ENCODE results near the gene TBC1D14. TPM values are rescaled to one million over a fixed set of nuclear protein-coding genes. Genes with fewer than 3 reads are reported as not detected.

TBC1D14 gene
- total and polyA plus RNA-seq, 7 donors = 19.2 to 46.4 (median 29.5) TPM

DNA sequence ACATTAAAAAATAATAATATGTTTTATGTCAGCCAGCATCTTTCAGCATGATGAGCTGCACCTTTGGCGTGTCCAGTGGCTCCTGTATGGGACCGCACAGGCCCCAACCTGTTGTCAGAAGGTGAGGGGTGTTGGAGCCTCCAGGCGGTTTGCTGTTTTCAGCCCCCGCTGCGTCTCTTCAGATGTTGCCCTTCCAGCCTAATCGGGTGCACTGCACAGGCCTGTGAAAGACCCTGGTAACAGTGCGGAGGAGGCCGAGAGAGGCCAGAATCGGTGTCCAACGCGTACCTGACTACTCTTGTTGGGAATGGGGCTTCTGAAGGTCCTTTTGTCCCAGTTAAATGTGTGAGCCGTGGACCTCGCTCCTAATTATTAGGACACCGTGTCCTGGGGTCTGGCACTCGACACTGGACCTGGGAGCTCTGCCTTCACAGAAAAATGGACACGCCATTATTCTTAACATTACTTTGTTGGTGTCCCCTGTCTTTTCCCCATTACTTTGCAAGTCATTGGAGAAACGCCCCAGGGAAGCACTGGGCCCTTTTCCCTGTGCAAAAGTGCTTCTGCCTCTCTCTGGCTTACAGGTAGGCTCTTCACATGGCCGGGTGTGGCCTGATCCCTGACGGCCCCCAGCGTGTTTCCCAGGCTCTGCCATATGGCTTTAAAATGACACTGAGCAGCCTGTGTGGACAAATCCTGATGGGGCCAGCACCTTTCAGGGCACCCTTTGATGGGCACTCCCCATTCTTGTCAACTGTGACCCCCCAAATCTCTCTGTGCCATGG lies 51.2 kb downstream of the TBC1D14 start:
- H3K27ac ChIP-seq = no peak overlapping the region
- TF ChIP-seq EP300 (IDR thresholded peaks at IDR 0.05) (no peak), POLR2AphosphoS5 (IDR thresholded peaks at IDR 0.05) (no peak), CTCF (IDR thresholded peaks at IDR 0.05) (no peak), POLR2A (IDR thresholded peaks at IDR 0.05) (no peak)
- no peak overlapping the region for H3K4me3 ChIP-seq
- no peaks in the 10 kb centered on the region for H3K4me1 ChIP-seq
- WGBS, 2 donors = 88 to 94% methylated on average over 20 of the region's 20 CpGs
- H3K9me3 ChIP-seq = no peaks in the 10 kb centered on the region
- H3K36me3 ChIP-seq = no peaks in the 10 kb centered on the region
- no peak for DNase-seq
- intact Hi-C loops (cut with DNase I) = no loop called here
- H3K27me3 ChIP-seq = no peaks in the 10 kb centered on the region

DNA sequence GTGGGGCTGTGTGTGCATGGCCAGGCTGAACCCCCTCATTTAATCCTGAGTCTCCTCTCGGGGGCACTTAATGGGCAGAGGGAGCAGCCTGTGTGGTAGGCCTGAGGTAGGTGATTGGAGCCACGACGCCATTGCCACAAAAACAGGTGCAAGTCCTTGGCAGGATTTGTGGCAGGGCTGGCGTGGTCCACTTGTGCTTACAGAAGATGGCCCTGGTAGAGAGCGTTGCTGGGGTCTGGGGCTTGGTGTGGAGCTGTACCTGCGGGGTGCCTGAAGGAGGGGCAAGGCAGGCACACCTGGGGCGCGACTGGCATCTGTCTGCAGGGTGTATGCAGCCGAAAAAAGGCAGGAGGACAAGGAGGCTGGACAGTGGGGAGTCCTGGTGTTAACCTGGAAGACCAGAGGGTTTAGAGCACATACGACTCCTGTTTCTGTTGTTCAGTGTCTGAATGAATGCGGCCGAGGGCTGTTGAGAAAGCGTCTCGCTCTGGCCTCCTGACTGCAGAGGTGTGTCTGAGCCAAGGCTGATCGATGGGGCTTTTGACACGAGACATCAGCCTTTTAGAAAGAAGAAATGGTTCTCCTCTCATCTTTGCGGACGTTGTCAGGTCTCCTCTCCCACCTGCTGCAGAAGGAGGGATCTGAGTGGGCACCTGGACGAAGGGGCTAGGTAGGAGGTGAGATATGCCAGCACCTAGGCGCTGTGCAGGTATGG lies 52.0 kb downstream of the TBC1D14 start:
- H3K9me3 ChIP-seq = no peaks in the 10 kb centered on the region
- H3K27me3 ChIP-seq = no peaks in the 10 kb centered on the region
- intact Hi-C loops (cut with DNase I) = no loop called here
- WGBS, 2 donors = 89 to 95% methylated on average over 20 of the region's 20 CpGs
- no peak overlapping the region for H3K27ac ChIP-seq
- TF ChIP-seq POLR2A (IDR thresholded peaks at IDR 0.05) = no peak
- no peak for TF ChIP-seq CTCF (IDR thresholded peaks at IDR 0.05)
- no peak for TF ChIP-seq POLR2AphosphoS5 (IDR thresholded peaks at IDR 0.05)
- TF ChIP-seq EP300 (IDR thresholded peaks at IDR 0.05) = no peak
- H3K36me3 ChIP-seq = no peaks in the 10 kb centered on the region
- DNase-seq = no peak
- H3K4me3 ChIP-seq = no peak overlapping the region
- no peaks in the 10 kb centered on the region for H3K4me1 ChIP-seq

DNA sequence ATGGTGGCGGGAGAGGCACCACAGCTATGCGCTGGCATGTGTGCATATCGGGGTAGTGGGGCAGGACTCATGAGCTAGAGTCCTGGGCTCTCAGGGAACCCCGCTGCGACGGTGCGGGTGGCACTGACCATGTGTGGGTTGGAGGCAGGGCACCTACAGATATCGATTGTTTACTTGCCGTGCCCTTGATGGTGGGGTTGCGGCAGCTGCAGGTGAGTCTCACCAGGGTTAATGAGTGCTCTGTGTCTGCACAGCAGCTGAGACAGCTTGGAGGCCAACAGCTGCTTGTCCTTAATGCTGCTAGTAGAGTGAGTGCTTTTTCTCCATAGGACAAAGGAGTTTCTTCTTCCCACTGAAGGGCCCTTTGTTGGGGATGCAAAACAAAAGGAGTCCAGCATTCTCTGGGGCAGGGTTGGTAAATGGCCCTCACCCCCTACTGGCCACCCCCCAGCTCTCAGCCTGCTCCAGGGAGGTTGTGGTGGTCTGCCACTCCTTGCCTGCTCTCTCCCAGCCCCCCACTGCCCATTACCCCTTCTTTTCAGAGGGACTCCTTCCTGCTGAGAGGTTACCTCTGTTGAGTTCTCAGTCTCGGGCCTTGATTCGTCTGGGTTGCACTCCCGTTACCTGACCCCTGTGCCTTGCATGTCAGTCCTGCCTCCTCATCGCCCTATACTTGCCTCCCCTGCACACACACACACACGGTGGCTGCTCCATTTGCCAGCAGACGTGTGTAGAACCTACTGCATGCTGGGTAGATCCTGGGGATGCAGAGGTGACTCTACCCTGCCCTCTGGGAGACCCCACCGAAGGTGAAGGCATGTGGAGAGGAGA lies 52.8 kb downstream of the TBC1D14 start:
- DNase-seq = no peak
- 49 to 76% methylated on average over 17 of the region's 17 CpGs for WGBS, 2 donors
- no peaks in the 10 kb centered on the region for H3K27me3 ChIP-seq
- no peaks in the 10 kb centered on the region for H3K9me3 ChIP-seq
- H3K4me1 ChIP-seq = no peaks in the 10 kb centered on the region
- H3K36me3 ChIP-seq = no peaks in the 10 kb centered on the region
- TF ChIP-seq POLR2AphosphoS5 (IDR thresholded peaks at IDR 0.05) (no peak), EP300 (IDR thresholded peaks at IDR 0.05) (no peak), POLR2A (IDR thresholded peaks at IDR 0.05) (no peak), CTCF (IDR thresholded peaks at IDR 0.05) (no peak)
- intact Hi-C loops (cut with DNase I) = no loop called here
- H3K27ac ChIP-seq = no peak overlapping the region
- no peak overlapping the region for H3K4me3 ChIP-seq

- intact Hi-C loops (cut with DNase I) = no loop called here
- Histone ChIP-seq H3K27ac (no peak overlapping the region), H3K27me3 (no peaks in the 10 kb centered on the region), H3K9me3 (no peaks in the 10 kb centered on the region), H3K36me3 (peaks cover 0 to 6% (median 3%) of the 10 kb centered on the region in 4 donors), H3K4me1 (no peaks in the 10 kb centered on the region), H3K4me3 (no peak overlapping the region)
- TF ChIP-seq EP300 (IDR thresholded peaks at IDR 0.05) (no peak), CTCF (IDR thresholded peaks at IDR 0.05) (no peak), POLR2A (IDR thresholded peaks at IDR 0.05) (no peak), POLR2AphosphoS5 (IDR thresholded peaks at IDR 0.05) (no peak)
- 63 to 67% methylated on average over 12 of the region's 12 CpGs for WGBS, 2 donors
- no peak for DNase-seq
Observed at GRCh38 chr4:6963139-6963611, 53.5 kb downstream of the TBC1D14 start.

Data from sigmoid colon (tissue), 7 donors.